SJCRH30 (cell line): Measurements from ENCODE around the gene ZNF764. TPM values are rescaled to one million over a fixed set of nuclear protein-coding genes. Genes with fewer than 3 reads are reported as not detected.
A peak's percentile ranks its signal among the peaks of the same experiment; 100 is the strongest.
"Not testable (repeated sequence)": the region's sequence is repeated elsewhere in the genome, so short reads cannot be mapped to it uniquely, and the experiment has no call there.

Source experiments
- DNase-seq, 2 experiments: peaks; one replicate each; pipeline ENCODE4 v3.0.0-alpha.2; 2015 to 2020
- H3K27ac ChIP-seq: fragments of 250-450 bp; sonication (Bioruptor Pico); 2 replicates; pipeline ENCODE4 v1.5.1; 2020; ENCODE audit warnings: mild to moderate bottlenecking, moderate library complexity
- H3K27me3 ChIP-seq: fragments of 250-450 bp; sonication (Bioruptor Pico); 2 replicates; pipeline ENCODE4 v1.5.1; 2020; ENCODE audit warnings: mild to moderate bottlenecking, moderate library complexity
- H3K36me3 ChIP-seq: fragments of 250-450 bp; sonication (Bioruptor Pico); 2 replicates; pipeline ENCODE4 v1.5.1; 2020; ENCODE audit warnings: mild to moderate bottlenecking, moderate library complexity
- H3K4me1 ChIP-seq: fragments of 250-450 bp; sonication (Bioruptor Pico); 2 replicates; pipeline ENCODE4 v1.5.1; 2020; ENCODE audit warnings: mild to moderate bottlenecking, moderate library complexity
- H3K4me3 ChIP-seq: fragments of 250-450 bp; sonication (Bioruptor Pico); 2 replicates; pipeline ENCODE4 v1.5.1; 2020; ENCODE audit warnings: mild to moderate bottlenecking, moderate library complexity
- H3K9me3 ChIP-seq: fragments of 250-450 bp; sonication (Bioruptor Pico); replicated peaks from 2 replicates; pipeline ENCODE4 v1.5.1; 2020; ENCODE audit warnings: mild to moderate bottlenecking, moderate library complexity
- total RNA-seq: library from RNA; depleted of rRNA; stranded (reverse); fragments of >200 nt; shearing (Covaris generic); gene quantifications from 2 replicates; pipeline ENCODE4 v1.2.3, GENCODE V29; 2014; rRNA removed

ZNF764 gene
- 10.7 and 11.3 TPM in 2 replicates for total RNA-seq

DNA sequence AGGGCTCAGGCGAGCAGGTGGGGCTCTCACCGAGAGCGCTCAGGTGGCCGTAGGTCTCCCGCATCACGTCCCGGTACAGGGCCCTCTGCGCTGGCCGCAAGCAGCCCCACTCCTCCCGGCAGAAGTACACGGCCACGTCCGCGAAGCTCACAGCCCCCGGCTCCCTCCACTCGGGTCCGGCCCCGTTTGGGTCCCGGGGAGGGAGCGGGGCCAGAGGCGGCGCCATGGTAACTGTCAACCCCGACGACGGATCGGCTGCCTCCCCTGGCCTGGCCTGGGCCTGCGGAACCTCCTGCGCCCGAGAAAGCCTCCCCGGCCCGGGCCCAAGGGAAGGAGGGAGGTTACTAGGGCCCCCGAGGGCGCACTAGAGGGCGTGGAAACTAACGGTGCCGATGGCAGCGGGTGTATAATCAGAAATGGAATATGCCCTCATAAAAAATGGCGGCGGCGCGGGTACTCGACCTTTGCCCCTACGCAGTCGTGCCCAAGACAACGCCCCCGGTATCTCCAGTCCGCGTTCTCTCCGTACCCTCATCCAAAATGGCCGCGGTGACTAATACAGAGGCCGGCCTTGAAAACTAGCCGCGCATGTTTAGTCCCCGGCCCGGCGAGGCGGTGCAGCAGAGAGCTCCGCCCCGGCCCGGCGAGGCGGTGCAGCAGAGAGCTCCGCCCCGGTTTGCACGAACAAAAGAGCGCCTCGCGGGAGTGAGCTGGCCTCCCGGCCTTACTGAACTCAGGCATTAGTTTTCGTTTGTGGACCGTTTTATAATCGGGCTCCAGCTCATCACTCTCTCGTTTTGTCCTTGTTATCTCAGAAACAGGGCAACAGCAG lies at the start of gene ZNF764:
Gene ZNF764, minus strand, starts transcription at position 418 of the 832 bp plus-strand sequence. Its CDS starts 192 bp downstream, at position 226.
- Histone ChIP-seq H3K4me3 (peak within 1 kb of the TSS; percentile 82), H3K4me1 (no peaks in the 10 kb centered on the region), H3K27me3 (no peaks in the 10 kb centered on the region), H3K9me3 (no peaks in the 10 kb centered on the region), H3K36me3 (peaks cover 7% of the 10 kb centered on the region; the same call in 1 of the 2 replicates), H3K27ac (peak within 1 kb of the TSS; percentile 63)
- DNase-seq = peak; percentile 98 to 99

DNA sequence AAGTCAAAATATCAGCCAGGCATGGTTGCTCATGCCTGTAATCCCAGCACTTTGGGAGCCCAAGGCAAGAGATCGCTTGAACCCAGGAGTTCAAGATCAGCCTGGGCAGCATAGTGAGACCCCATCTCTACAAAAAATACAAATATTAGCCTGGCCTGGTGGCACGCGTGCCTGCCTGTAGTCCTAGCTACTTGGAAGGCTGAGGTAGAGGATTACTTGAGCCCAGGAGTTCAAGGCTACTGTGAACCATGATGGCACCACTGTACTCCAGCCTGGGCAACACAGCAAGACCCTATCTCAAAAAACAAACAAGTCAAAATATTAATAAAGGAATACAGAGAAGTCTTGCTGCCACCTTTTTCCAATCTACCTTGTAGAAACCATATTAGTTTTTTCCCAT lies 47.8 kb upstream of the ZNF764 start:
- no peak overlapping the region for H3K27ac ChIP-seq
- peaks cover 30% of the 10 kb centered on the region for H3K36me3 ChIP-seq
- no peak for DNase-seq
- no peaks in the 10 kb centered on the region for H3K27me3 ChIP-seq
- no peaks in the 10 kb centered on the region; the same call in 1 of the 2 replicates for H3K4me1 ChIP-seq
- peaks cover 2% of the 10 kb centered on the region; the same call in 1 of the 2 replicates for H3K9me3 ChIP-seq
- H3K4me3 ChIP-seq = no peak overlapping the region

DNA sequence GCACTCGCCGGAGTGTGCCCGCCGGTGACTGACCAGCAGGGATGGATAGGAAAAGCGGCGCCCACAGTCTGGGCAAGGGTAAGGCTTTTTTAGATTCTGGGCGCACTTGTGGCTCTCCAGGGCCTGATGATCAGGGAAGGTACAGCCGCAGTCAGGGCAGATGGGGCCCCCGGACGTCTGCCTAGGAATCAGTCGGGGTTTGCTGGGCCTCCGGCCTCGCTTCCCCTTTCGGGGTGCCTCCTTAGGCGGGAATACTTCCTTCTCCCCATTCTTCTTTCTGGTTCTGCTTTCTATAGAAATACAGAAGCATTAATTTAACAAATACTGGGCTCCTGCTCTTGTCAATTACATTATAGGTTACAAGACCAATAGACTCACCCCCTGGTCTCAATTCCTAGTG lies 47.0 kb upstream of the ZNF764 start:
- H3K9me3 ChIP-seq = peaks cover 4% of the 10 kb centered on the region; the same call in 1 of the 2 replicates
- no peak overlapping the region for H3K27ac ChIP-seq
- H3K36me3 ChIP-seq = peaks cover 30% of the 10 kb centered on the region
- DNase-seq = no peak
- no peaks in the 10 kb centered on the region for H3K27me3 ChIP-seq
- no peaks in the 10 kb centered on the region; the same call in 1 of the 2 replicates for H3K4me1 ChIP-seq
- no peak overlapping the region for H3K4me3 ChIP-seq

DNA sequence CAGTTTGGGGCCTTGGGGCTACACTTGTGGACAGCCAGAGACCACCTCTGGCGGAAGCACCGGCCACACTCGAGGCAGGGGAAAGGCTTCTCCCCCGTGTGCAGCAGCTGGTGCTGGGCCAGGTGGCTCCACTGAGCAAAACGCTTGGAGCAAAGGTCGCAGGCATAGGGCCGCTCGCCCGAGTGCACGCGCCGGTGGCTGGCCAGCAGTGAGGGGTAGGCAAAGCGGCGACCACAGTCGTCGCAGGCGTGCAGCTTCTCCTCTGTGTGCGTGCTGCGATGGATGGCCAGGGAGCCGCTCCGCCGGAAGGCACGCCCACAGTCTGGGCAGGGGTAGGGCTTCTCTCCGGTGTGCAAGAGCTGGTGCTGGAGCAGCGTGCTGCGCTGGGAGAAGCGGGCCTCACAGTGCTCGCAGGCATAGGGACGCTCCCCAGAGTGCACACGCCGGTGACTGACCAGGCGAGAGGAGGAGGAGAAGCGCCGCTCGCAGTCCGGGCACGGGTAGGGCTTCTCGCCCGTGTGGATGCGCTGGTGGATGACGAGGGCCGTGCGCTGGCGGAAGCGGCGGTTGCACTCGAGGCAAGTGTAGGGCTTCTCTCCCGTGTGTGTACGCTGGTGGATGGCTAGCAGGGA lies 46.3 kb upstream of the ZNF764 start:
- no peak for DNase-seq
- Histone ChIP-seq H3K27ac (no peak overlapping the region), H3K4me1 (no peaks in the 10 kb centered on the region; the same call in 1 of the 2 replicates), H3K27me3 (no peaks in the 10 kb centered on the region), H3K36me3 (peaks cover 30% of the 10 kb centered on the region), H3K9me3 (peaks cover 4% of the 10 kb centered on the region; the same call in 1 of the 2 replicates), H3K4me3 (no peak overlapping the region)

DNA sequence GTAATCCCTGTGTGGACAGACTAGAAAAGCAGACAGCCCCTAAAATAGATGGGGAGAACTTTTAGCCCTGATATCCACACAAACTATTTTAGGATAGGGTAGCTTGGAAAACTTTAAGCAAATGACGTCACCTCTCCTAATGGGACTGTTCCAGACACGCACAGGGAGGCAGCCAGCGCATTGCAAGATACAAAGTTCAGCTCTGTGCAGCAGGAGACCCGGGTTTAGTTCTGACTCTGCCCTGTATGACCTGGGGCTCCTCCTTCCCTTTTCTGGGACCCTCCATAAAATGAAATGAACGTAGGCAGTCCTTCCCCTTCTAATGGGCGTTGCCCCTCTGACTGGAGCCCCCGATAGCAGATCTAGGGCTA lies 45.8 kb upstream of the ZNF764 start:
- H3K4me1 ChIP-seq = no peaks in the 10 kb centered on the region; the same call in 1 of the 2 replicates
- H3K36me3 ChIP-seq = peaks cover 30% of the 10 kb centered on the region
- H3K9me3 ChIP-seq = peaks cover 4% of the 10 kb centered on the region; the same call in 1 of the 2 replicates
- H3K27me3 ChIP-seq = no peaks in the 10 kb centered on the region
- DNase-seq = no peak
- no peak overlapping the region for H3K4me3 ChIP-seq
- no peak overlapping the region for H3K27ac ChIP-seq

DNA sequence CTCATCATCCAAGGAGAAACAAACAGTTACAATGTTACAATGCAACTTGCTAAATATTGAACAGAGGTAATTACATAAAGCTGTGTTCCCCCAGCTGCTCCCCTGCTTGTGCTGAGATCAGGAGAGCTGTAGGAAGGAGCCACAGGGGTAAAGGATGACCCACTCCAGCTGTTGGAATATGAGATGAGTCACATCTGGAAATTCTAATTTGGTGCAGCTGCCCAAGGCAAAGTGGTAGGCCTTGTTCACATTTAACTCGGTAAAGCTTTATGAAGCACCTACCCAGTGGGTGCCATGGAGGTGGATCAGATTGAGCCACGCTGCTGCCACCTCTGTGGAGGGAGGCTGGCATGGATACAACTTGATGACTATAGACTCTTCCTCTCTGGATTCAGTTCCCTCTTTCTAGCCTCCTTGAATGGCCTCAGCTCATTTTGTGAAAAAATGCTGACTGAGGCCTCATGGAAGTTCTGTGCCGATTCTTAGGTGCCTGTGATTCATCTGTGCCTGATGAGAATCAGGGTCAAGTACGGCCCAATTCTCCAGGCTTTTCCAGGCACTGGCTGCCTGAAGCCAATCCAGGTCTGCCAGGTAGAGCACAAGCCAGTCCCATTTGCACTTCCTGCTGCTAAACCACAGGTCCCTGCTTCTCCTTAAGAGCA lies 44.6 kb upstream of the ZNF764 start:
- H3K27me3 ChIP-seq = no peaks in the 10 kb centered on the region
- DNase-seq = peak in 1 of 2 experiments; percentile 20
- no peak overlapping the region for H3K27ac ChIP-seq
- H3K4me1 ChIP-seq = no peaks in the 10 kb centered on the region
- no peak overlapping the region for H3K4me3 ChIP-seq
- H3K36me3 ChIP-seq = peaks cover 30% of the 10 kb centered on the region
- H3K9me3 ChIP-seq = peaks cover 4% of the 10 kb centered on the region; the same call in 1 of the 2 replicates

DNA sequence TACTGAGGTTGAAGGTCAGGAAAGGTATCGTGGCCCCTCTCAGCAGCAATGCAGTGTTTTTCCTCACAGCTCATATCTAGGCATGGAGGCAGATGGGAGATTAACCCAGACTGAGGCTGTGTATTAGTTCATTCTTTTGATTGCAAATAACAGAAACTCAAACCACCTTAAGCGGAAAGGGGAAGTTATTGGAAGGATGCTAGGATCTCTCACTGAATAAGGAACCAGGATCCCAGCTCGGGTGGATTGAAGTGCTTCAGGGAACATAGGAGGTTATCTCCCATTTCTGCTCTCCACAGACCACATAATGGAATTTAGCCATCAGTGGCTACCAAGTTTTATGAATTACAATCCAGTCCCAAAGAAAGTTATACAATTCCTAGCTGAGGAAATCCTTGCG lies 43.8 kb upstream of the ZNF764 start:
- Histone ChIP-seq H3K27me3 (no peaks in the 10 kb centered on the region), H3K36me3 (peaks cover 30% of the 10 kb centered on the region), H3K9me3 (peaks cover 4% of the 10 kb centered on the region; the same call in 1 of the 2 replicates), H3K4me1 (no peaks in the 10 kb centered on the region), H3K27ac (no peak overlapping the region), H3K4me3 (no peak overlapping the region)
- no peak for DNase-seq

DNA sequence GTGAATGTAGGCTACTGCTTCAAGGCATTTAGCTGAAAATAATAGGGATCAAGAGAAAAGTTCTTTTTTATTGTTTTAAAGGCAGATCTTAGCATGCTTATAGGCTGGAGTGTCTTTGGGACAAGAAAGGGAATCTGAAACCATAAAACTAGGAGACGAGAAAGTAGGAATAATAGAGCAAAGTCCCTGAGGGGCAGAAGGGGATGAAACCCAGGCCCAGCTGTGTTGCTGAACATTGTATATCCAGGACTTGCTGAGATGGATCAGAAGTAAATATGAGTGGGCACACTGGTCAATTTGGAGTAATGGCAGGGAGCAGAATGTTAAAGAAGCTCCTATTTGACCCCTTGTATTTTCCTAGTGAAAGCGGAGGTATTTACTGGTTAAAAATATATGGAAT lies 42.8 kb upstream of the ZNF764 start:
- Histone ChIP-seq H3K36me3 (peaks cover 21% of the 10 kb centered on the region), H3K4me3 (no peak overlapping the region), H3K27ac (no peak overlapping the region), H3K9me3 (peaks cover 4% of the 10 kb centered on the region; the same call in 1 of the 2 replicates), H3K27me3 (no peaks in the 10 kb centered on the region), H3K4me1 (no peaks in the 10 kb centered on the region)
- no peak for DNase-seq

DNA sequence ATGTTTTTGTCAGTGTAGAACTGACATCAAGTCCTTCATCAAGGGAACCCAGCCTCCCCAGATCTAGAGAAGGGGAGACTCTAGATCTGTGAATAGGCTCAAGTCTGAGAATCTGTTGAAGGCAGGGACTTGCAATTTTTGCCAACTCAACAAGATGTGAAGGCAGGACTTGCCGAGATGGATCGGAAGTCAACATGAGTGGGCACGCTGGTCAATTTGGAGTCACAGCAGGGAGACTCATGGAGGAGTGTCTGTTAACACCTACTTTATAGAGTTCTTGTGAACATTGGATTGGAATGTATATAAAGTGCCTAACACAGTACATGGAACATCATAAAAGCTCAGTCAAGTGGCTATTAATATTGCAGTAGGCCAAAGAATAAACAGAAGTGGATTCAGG lies 42.0 kb upstream of the ZNF764 start:
- Histone ChIP-seq H3K4me1 (no peaks in the 10 kb centered on the region), H3K27me3 (no peaks in the 10 kb centered on the region), H3K27ac (no peak overlapping the region), H3K36me3 (peaks cover 18% of the 10 kb centered on the region), H3K4me3 (no peak overlapping the region), H3K9me3 (peaks cover 4% of the 10 kb centered on the region; the same call in 1 of the 2 replicates)
- DNase-seq = no peak

DNA sequence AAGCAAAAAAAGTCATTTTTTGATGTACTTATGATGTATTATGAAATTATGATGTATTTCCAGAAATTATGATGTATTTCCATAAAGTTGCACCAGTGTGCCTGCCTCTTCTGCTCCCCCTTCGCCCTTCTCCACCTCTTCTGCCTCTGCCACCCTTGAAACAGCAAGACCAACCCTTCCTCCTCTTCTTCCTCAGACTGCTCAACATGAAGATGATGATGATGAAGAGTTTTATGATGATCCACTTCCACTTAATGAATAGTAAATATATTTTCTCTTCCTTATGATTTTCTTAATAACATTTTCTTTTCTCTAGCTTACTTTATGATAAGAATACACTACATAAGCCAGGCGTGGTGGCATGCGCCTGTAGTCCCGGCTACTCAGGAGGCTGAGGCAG lies 34.7 kb upstream of the ZNF764 start:
- DNase-seq = no peak
- Histone ChIP-seq H3K27me3 (no peaks in the 10 kb centered on the region), H3K36me3 (no peaks in the 10 kb centered on the region), H3K27ac (no peak overlapping the region), H3K4me3 (no peak overlapping the region), H3K9me3 (0 out of 2 replicates have a peak, but pooled peaks cover 2% of the 10 kb centered on the region), H3K4me1 (no peaks in the 10 kb centered on the region)

DNA sequence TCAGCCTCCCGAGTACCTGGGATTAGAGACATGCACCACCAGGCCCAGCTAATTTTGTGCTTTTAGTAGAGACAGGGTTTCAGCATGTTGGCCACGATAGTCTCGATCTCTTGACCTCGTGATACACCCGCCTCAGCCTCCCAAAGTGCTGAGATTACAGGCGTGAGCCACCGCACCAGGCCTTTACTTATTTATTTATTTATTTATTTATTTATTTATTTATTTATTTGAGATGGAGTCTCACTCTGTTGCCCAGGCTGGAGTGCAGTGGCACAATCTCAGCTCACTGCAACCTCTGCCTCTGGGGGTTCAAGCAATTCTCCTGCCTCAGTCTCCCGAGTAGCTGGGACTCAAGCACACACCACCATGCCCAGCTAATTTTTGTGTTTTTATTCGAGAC lies 32.7 kb upstream of the ZNF764 start:
- H3K4me3 ChIP-seq, H3K9me3 ChIP-seq, H3K27me3 ChIP-seq, H3K36me3 ChIP-seq, H3K27ac ChIP-seq, DNase-seq, H3K4me1 ChIP-seq: not testable (repeated sequence)

DNA sequence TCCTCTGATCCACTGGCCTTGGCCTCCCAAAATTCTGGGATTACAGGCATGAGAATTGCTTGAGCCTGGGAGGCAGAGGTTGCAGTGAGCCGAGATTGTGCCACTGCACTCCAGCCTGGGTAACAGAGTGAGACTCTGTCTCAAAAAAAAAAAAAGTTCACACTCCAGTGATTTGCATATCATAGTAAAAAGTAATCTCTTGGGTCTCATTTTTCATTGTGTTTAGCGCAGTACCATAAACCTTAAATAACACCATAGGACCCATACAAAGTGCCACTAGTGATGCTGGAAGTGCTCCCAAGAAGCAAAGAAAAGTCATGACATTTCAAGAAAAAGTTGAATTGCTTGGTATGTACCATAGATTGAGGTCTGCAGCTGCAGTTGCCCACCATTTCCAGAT lies 31.4 kb upstream of the ZNF764 start:
- H3K9me3 ChIP-seq, H3K4me1 ChIP-seq, DNase-seq, H3K27me3 ChIP-seq, H3K4me3 ChIP-seq, H3K27ac ChIP-seq, H3K36me3 ChIP-seq: not testable (repeated sequence)

DNA sequence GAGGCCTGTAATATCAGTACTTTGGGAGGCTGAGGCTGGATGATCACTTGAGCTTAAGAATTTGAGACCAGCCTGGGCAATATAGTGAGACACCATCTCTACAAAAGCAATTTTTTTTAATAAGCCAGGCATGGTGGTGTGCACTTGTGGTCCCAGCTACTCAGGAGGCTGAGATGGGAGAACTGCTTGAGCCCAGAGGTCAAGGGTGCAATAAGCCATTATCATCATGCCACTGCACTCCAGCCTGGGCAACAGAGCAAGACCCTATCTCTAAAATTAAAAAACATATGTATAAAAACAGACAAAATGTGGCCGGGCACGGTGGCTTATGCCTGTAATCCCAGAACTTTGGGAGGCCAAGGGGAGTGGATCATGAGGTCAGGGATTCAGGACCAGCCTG lies 30.5 kb upstream of the ZNF764 start:
- Histone ChIP-seq H3K9me3 (no peaks in the 10 kb centered on the region), H3K27ac (no peak overlapping the region), H3K4me3 (no peak overlapping the region), H3K36me3 (peaks cover 6% of the 10 kb centered on the region), H3K27me3 (no peaks in the 10 kb centered on the region), H3K4me1 (no peaks in the 10 kb centered on the region; the same call in 1 of the 2 replicates)
- DNase-seq = no peak

DNA sequence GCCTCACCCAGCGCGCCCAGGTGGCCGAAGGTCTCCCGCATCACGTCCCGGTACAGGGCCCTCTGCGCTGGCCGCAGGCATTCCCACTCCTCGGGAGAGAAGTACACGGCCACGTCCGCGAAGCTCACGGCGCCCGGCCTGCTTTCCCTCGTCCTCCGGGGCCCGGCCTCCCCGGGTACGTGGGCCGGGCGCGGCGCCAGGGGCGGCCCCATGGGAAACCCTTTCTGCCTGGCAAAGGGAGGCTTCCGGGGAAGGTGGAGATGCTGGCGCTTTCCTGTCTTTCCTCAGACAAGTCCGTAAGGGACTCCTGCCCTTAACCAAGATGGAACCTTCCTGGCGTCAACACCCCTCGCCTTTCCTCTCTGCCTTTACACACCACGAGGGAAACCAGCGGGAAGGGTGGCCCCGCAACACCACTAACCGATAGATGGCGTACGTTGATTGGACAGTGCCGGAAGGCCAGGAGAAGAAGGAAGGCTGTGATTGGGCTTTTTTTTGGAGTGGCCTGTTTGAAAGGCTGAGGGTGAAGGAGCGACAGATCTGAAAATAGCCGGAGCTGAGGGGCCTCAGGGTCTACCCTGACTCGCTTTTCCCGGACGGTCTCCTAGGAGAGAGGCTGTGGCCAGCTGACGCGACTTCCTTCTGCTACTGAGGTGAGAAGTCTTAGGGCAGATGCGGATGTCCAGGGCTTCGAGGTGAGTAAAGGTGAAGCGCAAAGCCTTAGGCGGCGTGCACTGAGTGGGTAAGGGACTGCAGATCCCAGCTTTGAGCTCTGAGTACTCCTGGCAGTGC lies 27.4 kb upstream of the ZNF764 start, which contains the start of gene ZNF785:
Gene ZNF785, minus strand, starts transcription at position 298 of the 792 bp plus-strand sequence. Its CDS starts 86 bp downstream, at position 212.
- Histone ChIP-seq H3K36me3 (peaks cover 30% of the 10 kb centered on the region), H3K9me3 (no peaks in the 10 kb centered on the region), H3K27me3 (no peaks in the 10 kb centered on the region), H3K4me3 (peak within 1 kb of the TSS; percentile 80), H3K4me1 (no peaks in the 10 kb centered on the region; the same call in 1 of the 2 replicates), H3K27ac (peak within 1 kb of the TSS; percentile 90)
- peak; percentile 99 to 100 for DNase-seq
